GM23338 (cell line): ENCODE data around the gene SLC7A5. TPM values are rescaled to one million over a fixed set of nuclear protein-coding genes. Genes with fewer than 3 reads are reported as not detected.

Source experiments
- ATAC-seq: fragments of 200-7000 bp; cut with Tn5 transposase; 3 replicates; pipeline ENCODE4 v1.9.1; 2020
- DNase-seq: peaks from one replicate; pipeline ENCODE4 v3.0.0-alpha.2; 2015; ENCODE audit warnings: low spot score
- H2AFZ ChIP-seq: fragments of 200-600 bp; sonication (generic); 2 replicates; pipeline ENCODE4 v1.8.0; 2016; ENCODE audit warnings: antibody characterized with exemption, mild to moderate bottlenecking, moderate library complexity
- H3F3A ChIP-seq: fragments of 200-600 bp; sonication (generic); replicated peaks from 2 replicates; pipeline ENCODE4 v1.8.0; 2017; ENCODE audit warnings: antibody characterized with exemption, mixed run types, low read depth
- H3K27ac ChIP-seq: fragments of 200-600 bp; sonication (generic); 2 replicates; pipeline ENCODE4 v1.6.1; 2016; ENCODE audit warnings: low read depth
- H3K27me3 ChIP-seq: fragments of 200-600 bp; sonication (generic); 2 replicates; pipeline ENCODE4 v1.8.0; 2016; ENCODE audit warnings: mild to moderate bottlenecking, mixed run types, moderate library complexity; ENCODE audit not compliant: insufficient read depth
- H3K36me3 ChIP-seq: fragments of 200-600 bp; sonication (generic); 2 replicates; pipeline ENCODE4 v1.8.0; 2016; ENCODE audit warnings: mild to moderate bottlenecking; ENCODE audit not compliant: insufficient read depth
- H3K4me1 ChIP-seq: fragments of 200-600 bp; sonication (generic); 2 replicates; pipeline ENCODE4 v1.8.0; 2016; ENCODE audit warnings: mild to moderate bottlenecking, moderate library complexity; ENCODE audit not compliant: insufficient read depth
- H3K4me2 ChIP-seq: fragments of 200-600 bp; sonication (generic); 2 replicates; pipeline ENCODE4 v1.7.1; 2017; ENCODE audit warnings: mixed run types
- H3K4me3 ChIP-seq: fragments of 200-600 bp; sonication (generic); 2 replicates; pipeline ENCODE4 v1.6.1; 2016; ENCODE audit warnings: mixed run types
- H3K79me2 ChIP-seq: fragments of 200-600 bp; sonication (generic); replicated peaks from 2 replicates; pipeline ENCODE4 v1.8.0; 2017; ENCODE audit warnings: mild to moderate bottlenecking; ENCODE audit not compliant: insufficient read depth
- H3K9me2 ChIP-seq: fragments of 200-600 bp; sonication (generic); 2 replicates; pipeline ENCODE4 v1.8.0; 2017; ENCODE audit not compliant: insufficient read depth
- H4K20me1 ChIP-seq: fragments of 200-600 bp; sonication (generic); replicated peaks from 2 replicates; pipeline ENCODE4 v1.8.0; 2017; ENCODE audit warnings: mild to moderate bottlenecking; ENCODE audit not compliant: insufficient read depth
- H3K27ac Mint-ChIP-seq: 2 replicates; pipeline ENCODE4 v1.8.0; 2020; ENCODE audit warnings: inconsistent platforms, mild to moderate bottlenecking, moderate library complexity, mixed read lengths
- H3K27me3 Mint-ChIP-seq: 3 replicates; pipeline ENCODE4 v1.8.0; 2022; ENCODE audit warnings: low read depth, mild to moderate bottlenecking, moderate library complexity, mixed read lengths, inconsistent platforms; ENCODE audit not compliant: insufficient read depth, poor library complexity
- H3K36me3 Mint-ChIP-seq: 3 replicates; pipeline ENCODE4 v1.8.0; 2021; ENCODE audit warnings: low read depth, mild to moderate bottlenecking, inconsistent platforms, moderate library complexity, mixed read lengths
- H3K4me1 Mint-ChIP-seq: 3 replicates; pipeline ENCODE4 v1.8.0; 2020; ENCODE audit warnings: mild to moderate bottlenecking, inconsistent platforms, mixed read lengths
- H3K4me3 Mint-ChIP-seq: 3 replicates; pipeline ENCODE4 v1.8.0; 2021; ENCODE audit warnings: moderate library complexity, mild to moderate bottlenecking, inconsistent platforms, mixed read lengths
- H3K9me3 Mint-ChIP-seq: 3 replicates; pipeline ENCODE4 v1.8.0; 2020; ENCODE audit warnings: moderate library complexity, mild to moderate bottlenecking, inconsistent platforms, mixed read lengths
- CREB1 ChIP-seq: fragments of 250-450 bp; sonication (Bioruptor Pico); IDR thresholded peaks from 2 replicates; pipeline ENCODE4 v1.5.0; 2020; ENCODE audit warnings: low read depth, mild to moderate bottlenecking, moderate library complexity
- ETS1 ChIP-seq: IDR thresholded peaks from 2 replicates; pipeline ENCODE4 v1.6.1; 2016; ENCODE audit warnings: antibody characterized with exemption
- JUNB ChIP-seq: IDR thresholded peaks from one replicate; pipeline ENCODE4 v1.6.1; 2016; ENCODE audit warnings: antibody characterized with exemption; ENCODE audit not compliant: unreplicated experiment
- POLR2AphosphoS5 ChIP-seq: IDR thresholded peaks from 2 replicates; pipeline ENCODE4 v1.6.1; 2016; ENCODE audit warnings: antibody characterized with exemption, low read depth
- STAT1 ChIP-seq: IDR thresholded peaks from one replicate; pipeline ENCODE4 v1.6.1; 2016; ENCODE audit warnings: antibody characterized with exemption; ENCODE audit not compliant: unreplicated experiment
- ZNF331 ChIP-seq: fragments of 250-450 bp; sonication (Bioruptor Pico); IDR thresholded peaks from 2 replicates; pipeline ENCODE4 v1.5.0; 2020; ENCODE audit warnings: low read depth, mild to moderate bottlenecking, moderate library complexity
- polyA plus RNA-seq: library from polyadenylated mRNA; unstranded; fragments of >200 nt; fragmentation: Nextera tagmentation; extraction: Ambion mirVana; gene quantifications from 2 replicates; pipeline ENCODE4 v1.2.1, GENCODE V29; 2016
- total RNA-seq: library from RNA; depleted of rRNA; stranded (reverse); fragments of >200 nt; shearing (Covaris generic); gene quantifications from 2 replicates; pipeline ENCODE4 v1.2.3, GENCODE V29; 2014
- TF ChIP-seq, protein P1 (sequence below): fragments of 250-450 bp; sonication (Bioruptor Pico); IDR thresholded peaks from 2 replicates; pipeline ENCODE4 v1.5.0; 2020; ENCODE audit warnings: mild to moderate bottlenecking, moderate library complexity
- TF ChIP-seq, protein P2 (sequence below): IDR thresholded peaks from one replicate; pipeline ENCODE4 v1.6.1; 2018; ENCODE audit warnings: antibody characterized with exemption; ENCODE audit not compliant: unreplicated experiment

Gene SLC7A5
- total and polyA plus RNA-seq, 2 experiments from 2014 or later: 107 to 386 TPM

GRCh38 chr16:87917503-87917902, 48.2 kb upstream of the SLC7A5 start:
- Mint-ChIP-seq H3K36me3 (no peaks in the 10 kb centered on the region; the same call in 2 of the 3 replicates), H3K27me3 (peaks cover 14% of the 10 kb centered on the region), H3K27ac (no peak overlapping the region), H3K4me1 (peaks cover 3% of the 10 kb centered on the region; the same call in 2 of the 3 replicates), H3K4me3 (no peak overlapping the region), H3K9me3 (0 out of 3 replicates have a peak, but pooled peaks cover 6% of the 10 kb centered on the region)
- H4K20me1 ChIP-seq: no peaks in the 10 kb centered on the region
- ATAC-seq (no peak), DNase-seq (no peak)
- no peak overlapping the region for H3K4me2 ChIP-seq
- H2AFZ ChIP-seq: no peak overlapping the region
- no peak overlapping the region for H3K4me3 ChIP-seq
- H3K9me2 ChIP-seq: no peaks in the 10 kb centered on the region
- TF ChIP-seq ZNF331 (CRISPR knock-in tag) (no peak), CREB1 (CRISPR knock-in tag) (no peak), STAT1 (no peak), ETS1 (no peak), JUNB (no peak), POLR2AphosphoS5 (no peak)
- TF ChIP-seq, protein P1, sequence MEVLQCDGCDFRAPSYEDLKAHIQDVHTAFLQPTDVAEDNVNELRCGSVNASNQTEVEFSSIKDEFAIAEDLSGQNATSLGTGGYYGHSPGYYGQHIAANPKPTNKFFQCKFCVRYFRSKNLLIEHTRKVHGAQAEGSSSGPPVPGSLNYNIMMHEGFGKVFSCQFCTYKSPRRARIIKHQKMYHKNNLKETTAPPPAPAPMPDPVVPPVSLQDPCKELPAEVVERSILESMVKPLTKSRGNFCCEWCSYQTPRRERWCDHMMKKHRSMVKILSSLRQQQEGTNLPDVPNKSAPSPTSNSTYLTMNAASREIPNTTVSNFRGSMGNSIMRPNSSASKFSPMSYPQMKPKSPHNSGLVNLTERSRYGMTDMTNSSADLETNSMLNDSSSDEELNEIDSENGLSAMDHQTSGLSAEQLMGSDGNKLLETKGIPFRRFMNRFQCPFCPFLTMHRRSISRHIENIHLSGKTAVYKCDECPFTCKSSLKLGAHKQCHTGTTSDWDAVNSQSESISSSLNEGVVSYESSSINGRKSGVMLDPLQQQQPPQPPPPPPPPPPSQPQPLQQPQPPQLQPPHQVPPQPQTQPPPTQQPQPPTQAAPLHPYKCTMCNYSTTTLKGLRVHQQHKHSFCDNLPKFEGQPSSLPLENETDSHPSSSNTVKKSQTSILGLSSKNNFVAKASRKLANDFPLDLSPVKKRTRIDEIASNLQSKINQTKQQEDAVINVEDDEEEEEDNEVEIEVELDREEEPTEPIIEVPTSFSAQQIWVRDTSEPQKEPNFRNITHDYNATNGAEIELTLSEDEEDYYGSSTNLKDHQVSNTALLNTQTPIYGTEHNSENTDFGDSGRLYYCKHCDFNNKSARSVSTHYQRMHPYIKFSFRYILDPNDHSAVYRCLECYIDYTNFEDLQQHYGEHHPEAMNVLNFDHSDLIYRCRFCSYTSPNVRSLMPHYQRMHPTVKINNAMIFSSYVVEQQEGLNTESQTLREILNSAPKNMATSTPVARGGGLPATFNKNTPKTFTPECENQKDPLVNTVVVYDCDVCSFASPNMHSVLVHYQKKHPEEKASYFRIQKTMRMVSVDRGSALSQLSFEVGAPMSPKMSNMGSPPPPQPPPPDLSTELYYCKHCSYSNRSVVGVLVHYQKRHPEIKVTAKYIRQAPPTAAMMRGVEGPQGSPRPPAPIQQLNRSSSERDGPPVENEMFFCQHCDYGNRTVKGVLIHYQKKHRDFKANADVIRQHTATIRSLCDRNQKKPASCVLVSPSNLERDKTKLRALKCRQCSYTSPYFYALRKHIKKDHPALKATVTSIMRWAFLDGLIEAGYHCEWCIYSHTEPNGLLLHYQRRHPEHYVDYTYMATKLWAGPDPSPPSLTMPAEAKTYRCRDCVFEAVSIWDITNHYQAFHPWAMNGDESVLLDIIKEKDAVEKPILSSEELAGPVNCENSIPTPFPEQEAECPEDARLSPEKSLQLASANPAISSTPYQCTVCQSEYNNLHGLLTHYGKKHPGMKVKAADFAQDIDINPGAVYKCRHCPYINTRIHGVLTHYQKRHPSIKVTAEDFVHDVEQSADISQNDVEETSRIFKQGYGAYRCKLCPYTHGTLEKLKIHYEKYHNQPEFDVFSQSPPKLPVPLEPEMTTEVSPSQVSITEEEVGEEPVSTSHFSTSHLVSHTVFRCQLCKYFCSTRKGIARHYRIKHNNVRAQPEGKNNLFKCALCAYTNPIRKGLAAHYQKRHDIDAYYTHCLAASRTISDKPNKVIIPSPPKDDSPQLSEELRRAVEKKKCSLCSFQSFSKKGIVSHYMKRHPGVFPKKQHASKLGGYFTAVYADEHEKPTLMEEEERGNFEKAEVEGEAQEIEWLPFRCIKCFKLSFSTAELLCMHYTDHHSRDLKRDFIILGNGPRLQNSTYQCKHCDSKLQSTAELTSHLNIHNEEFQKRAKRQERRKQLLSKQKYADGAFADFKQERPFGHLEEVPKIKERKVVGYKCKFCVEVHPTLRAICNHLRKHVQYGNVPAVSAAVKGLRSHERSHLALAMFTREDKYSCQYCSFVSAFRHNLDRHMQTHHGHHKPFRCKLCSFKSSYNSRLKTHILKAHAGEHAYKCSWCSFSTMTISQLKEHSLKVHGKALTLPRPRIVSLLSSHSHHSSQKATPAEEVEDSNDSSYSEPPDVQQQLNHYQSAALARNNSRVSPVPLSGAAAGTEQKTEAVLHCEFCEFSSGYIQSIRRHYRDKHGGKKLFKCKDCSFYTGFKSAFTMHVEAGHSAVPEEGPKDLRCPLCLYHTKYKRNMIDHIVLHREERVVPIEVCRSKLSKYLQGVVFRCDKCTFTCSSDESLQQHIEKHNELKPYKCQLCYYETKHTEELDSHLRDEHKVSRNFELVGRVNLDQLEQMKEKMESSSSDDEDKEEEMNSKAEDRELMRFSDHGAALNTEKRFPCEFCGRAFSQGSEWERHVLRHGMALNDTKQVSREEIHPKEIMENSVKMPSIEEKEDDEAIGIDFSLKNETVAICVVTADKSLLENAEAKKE (CRISPR knock-in tag): no peak
- TF ChIP-seq, protein P2, sequence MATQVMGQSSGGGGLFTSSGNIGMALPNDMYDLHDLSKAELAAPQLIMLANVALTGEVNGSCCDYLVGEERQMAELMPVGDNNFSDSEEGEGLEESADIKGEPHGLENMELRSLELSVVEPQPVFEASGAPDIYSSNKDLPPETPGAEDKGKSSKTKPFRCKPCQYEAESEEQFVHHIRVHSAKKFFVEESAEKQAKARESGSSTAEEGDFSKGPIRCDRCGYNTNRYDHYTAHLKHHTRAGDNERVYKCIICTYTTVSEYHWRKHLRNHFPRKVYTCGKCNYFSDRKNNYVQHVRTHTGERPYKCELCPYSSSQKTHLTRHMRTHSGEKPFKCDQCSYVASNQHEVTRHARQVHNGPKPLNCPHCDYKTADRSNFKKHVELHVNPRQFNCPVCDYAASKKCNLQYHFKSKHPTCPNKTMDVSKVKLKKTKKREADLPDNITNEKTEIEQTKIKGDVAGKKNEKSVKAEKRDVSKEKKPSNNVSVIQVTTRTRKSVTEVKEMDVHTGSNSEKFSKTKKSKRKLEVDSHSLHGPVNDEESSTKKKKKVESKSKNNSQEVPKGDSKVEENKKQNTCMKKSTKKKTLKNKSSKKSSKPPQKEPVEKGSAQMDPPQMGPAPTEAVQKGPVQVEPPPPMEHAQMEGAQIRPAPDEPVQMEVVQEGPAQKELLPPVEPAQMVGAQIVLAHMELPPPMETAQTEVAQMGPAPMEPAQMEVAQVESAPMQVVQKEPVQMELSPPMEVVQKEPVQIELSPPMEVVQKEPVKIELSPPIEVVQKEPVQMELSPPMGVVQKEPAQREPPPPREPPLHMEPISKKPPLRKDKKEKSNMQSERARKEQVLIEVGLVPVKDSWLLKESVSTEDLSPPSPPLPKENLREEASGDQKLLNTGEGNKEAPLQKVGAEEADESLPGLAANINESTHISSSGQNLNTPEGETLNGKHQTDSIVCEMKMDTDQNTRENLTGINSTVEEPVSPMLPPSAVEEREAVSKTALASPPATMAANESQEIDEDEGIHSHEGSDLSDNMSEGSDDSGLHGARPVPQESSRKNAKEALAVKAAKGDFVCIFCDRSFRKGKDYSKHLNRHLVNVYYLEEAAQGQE: no peak
- no peaks in the 10 kb centered on the region for H3K27me3 ChIP-seq
- 0 out of 2 replicates have a peak, but pooled peaks cover 6% of the 10 kb centered on the region for H3F3A ChIP-seq
- H3K79me2 ChIP-seq: no peaks in the 10 kb centered on the region
- no peaks in the 10 kb centered on the region for H3K4me1 ChIP-seq
- H3K27ac ChIP-seq: no peak overlapping the region
- no peaks in the 10 kb centered on the region for H3K36me3 ChIP-seq
